ENCODE data around the gene FOXP1.

Gene FOXP1

DNA sequence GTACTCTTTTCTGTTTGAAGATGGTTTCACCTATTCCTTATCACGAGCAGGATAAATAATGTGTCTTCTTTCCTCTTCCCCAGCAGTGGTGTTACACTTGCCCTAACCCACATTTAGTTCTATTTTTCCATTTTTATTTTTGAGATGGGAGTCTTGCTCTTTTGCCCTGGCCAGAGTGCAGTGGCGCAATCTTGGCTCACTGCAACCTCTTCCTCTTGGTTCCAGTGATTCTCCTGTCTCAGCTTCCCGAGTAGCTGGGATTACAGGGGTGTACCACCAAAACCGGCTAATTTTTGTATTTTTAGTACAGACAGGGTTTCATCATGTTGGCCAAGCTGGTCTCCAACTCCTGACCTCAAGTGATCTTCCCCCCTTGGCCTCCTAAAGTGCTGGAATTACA, 372.4 kb downstream of the FOXP1 start:
- DNase-seq (ENCODE audit: extremely low spot score, insufficient read length, low read depth): no peak
- FAIRE-seq: no peak

DNA sequence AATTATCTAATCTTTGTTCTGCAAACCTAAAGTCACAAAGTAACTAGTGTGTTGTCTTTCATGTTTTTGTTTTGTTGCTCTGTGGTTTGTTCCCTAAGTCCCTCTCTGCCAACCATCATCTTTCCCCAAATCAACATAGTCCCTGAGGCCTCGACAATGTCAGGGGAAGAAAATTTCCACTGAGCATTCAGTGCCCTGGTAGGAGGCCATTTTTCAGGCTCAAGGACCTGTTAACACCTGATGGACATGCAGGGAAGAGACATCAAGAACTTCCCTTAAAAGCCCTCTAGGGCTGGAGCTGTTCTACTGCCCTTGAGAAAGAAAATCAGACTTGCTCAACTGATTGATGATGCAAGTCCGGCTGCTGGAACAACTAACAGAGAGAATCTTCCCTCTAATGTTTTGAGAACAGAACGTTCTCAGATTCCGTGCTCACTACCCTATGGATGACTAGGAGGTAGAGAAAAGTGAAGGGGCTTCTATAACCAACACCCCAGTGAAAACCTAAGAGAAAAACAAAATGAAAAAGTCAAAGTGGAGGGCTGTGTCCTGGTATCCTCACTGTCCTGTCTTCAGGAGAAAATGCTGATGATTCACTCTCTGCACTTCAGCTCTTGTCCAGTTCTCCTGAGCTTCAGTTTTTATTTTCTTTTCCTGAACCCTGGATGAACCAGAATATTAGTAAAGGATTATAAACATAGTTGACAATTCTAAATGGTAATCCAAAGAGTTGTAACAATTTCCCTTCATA, 373.1 kb downstream of the FOXP1 start:
- DNase-seq (ENCODE audit: extremely low spot score, insufficient read length, low read depth): no peak
- no peak for FAIRE-seq

DNA sequence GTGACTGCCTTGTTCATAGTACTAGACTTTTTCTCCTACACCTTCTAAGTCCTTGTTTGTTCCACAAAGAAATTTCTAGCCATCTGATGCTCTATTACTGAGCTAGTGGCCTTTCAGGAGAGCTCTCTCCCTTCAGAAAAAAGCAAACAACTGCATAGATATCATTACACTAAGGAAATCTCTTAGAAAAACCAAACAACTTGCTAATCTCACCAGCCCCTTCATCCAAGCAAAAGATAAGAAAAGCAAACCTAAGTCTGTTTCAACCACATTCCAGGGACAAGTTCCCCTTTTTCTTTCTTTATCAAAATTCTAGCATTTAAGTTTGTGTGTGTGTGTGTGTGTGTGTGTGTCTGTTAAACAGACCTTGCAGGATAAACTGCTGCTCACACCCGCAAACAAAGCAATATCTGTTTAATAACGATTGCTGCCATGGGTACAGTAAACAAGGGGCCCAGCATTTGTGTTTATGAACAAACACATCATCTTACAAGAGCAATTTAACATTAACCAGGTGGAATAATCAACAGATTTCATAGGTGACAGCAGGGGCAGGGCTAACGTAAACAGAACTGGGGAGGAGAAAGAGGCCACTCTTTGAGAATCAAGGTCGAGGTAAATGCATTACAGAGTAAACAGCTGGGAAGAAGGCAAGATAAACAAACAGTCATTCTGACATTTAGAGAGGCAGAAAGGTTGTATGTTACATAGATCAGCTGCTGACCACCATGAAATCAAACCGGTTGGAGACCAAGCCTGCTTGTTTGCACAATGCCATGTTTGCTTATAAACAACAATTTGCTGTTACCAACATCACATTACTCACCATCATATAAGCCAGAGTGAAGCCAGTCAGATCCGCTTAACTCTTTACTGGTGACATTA, 375.1 kb downstream of the FOXP1 start:
- FAIRE-seq: no peak
- DNase-seq (ENCODE audit: extremely low spot score, insufficient read length, low read depth): no peak

DNA sequence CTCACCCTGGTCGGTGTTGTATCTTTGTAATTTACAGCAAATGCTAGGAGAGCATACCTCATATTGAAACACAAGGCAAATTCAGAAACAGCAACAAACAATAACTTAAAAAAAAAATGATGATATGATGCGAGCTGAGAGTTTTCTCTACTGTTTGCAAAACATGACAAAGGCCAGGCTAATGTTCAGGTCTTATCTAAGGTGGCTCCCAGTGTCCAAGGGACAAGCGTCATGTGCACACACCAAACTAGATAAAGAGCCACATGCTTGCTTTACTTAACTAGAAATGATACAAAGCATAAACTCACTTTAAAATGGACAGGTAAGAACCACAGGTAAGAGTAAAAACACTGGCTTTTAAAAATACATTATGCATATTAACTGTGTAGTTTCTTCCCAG, 375.9 kb downstream of the FOXP1 start:
- FAIRE-seq: no peak
- DNase-seq (ENCODE audit: extremely low spot score, insufficient read length, low read depth): no peak

DNA sequence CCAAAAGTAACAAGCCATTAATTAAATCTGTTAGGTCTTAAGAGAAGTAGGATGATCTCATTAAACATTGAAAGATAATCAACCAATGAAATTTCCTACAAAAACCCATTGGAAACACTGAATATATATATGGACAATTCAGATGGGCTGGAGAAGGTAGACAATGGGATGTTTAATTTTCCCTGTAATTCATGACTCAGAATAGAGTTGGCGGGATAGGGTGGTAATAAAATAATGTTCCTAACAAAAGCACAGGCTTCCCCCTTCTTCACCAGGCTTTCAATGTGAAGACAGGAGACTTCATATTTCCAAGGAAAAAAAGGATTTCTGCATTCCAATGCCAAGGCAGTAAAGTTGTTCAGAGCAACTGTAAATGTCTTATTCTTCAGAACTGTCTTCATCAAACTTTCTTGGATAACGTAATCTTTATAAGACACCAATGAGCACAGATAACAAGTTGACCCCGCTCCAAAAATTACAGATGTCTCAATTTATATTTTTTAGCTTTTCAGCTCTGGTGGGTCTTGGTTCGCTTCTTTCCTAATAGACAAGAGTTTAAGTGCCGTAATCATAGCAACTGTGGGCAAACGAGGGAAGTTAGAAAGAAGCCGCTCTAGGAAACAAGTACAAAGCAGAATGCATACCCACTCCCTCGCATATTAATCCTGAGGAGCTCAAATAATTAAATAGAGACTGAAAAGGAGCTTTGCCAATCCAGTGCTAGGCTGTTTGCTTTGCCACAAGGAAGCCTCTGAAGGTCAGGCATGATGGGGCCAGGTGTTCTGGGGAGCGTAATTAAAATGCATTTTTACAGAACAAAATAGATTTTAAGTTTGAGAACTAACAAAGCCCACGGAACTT, 377.0 kb downstream of the FOXP1 start:
- DNase-seq (ENCODE audit: extremely low spot score, insufficient read length, low read depth) (no peak), FAIRE-seq (no peak)

DNA sequence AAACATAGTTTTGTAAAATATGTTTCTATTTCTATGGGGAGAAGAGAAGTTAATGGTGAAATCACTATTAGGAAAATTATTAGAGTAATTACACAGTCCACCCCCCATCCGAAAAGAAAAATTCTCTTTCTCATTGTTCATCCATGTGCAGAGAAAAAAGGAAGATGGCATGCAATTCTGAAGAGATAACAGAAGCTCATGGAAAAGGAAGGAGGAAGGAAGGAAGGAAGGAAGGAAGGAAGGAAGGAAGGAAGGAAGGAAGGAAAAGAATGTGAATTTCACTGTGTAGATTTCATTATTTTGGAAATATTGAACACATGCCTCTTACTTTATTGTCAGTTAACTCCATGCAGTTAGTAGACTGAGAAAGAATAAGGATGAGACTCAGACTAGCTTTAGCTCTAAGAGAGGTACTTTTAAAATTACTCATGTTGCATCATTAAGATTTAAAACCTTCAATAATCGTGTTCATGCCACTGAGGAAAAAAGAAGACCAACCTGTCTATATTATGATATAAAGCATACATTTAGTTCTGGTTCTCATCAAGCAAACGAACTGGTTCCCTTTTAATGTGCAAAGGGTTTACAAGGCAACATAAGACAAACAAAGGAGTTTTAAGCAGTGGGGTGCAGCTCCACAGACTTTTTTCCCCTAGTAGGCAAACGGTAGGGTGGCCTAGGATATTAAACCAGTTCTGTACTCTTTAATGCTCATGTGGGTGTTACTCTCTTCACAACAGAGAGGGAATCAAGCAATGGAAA, 379.6 kb downstream of the FOXP1 start:
- DNase-seq (ENCODE audit: extremely low spot score, insufficient read length, low read depth): no peak
- no peak for FAIRE-seq

DNA sequence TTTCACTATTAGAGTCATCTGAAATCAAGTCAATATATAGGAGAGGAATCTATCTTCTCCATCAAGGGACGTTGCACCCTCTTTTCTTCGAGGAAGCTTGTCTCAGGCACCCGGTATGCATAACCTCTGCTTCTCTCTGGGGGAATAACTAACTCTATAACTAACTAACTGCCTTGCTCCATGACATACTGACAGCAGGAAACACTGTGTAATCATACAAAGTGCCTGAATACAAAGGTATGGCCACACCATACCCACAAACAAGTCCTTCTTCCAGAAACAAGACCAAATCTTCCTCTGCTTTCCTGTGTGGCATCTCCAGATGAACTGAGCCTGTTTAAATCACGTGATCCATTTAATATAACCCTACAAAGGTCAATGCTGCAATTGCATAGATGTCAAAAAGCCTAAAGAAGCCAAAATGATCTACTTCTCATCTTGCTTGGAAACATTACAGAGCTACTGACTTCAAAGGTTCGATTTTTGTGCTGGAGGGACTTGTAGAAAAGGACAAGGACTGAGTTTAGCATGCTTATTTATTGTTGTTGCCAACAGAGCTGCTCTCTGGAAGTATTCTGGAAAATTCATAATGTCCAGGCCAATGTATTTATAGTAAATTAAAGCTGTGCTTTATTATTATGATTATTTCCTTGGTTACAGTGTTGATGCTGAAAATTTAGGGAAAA, 380.5 kb downstream of the FOXP1 start:
- DNase-seq (ENCODE audit: extremely low spot score, insufficient read length, low read depth) (no peak), FAIRE-seq (no peak)

DNA sequence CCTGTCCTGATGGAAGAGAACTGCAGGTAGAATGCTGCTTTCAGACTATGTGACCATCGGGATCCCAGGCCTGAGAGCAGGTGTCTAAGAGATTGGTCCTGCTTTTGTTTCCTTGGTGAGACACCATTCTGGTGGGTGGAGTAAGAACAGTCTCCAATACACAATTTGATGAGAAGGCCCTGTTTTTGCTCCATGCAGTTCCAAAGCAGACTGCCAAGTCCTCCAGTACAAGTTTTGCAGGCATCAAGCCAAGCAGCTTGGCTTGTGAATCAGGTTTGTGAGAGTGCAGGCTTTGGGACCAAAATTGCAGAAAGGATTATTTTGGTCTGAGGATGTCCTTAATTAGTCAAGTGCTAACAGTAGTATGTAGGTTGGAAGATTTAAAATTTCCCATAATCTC, 381.6 kb downstream of the FOXP1 start:
- no peak for DNase-seq (ENCODE audit: extremely low spot score, insufficient read length, low read depth)
- no peak for FAIRE-seq

DNA sequence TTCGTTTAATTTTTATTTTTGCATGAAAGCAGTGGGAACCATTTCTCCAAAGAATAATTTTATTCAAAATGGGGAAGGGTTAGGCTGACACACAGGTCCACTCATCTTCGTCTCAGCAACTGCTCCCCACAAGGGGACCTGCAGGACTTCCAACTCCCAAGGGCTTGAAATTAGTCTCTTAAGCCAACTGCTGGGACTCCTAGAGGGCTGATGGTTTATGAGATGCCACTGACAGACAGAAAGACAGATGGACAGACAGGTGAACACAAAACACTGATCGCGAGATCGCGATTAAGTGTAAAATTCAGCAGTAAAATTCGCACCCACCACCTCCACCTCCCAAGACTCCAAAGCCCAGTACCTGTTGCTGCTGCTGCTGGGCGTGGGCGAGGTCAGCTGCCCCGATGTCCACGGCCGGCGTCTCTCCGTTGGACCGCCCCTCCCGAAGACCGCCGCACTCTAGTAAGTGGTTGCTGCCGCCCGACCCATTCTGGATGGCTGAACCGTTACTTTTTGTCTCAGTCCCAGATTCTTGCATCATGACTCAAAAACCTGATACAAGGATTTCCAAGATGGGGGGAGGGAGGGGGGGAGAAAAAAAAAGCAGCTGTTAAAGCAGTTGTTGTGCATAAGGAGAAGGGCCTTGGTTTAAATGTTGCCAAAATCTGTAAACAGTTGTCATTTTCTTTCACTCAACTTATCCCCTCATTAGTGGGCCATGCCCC, 385.5 kb downstream of the FOXP1 start:
- FAIRE-seq (no peak), DNase-seq (ENCODE audit: extremely low spot score, insufficient read length, low read depth) (no peak)

DNA sequence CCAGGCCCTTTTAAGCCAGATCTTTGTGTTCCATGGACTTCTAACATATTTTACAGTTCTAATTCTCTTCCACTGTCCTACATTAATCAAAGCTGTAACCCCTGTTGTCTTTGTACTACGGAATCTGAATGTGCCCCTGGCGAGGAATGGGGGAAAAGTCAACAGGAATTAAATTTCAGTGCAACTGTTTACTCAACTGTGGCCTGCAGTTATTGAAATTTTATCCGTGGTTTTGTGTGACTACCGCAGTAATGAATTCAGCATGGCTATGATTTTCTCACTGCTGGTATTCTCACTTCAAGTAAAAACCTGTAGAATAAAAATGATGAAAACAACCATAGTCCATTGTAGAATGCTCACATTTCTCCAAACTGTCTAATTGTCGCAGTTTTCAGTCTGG, 388.0 kb downstream of the FOXP1 start:
- no peak for FAIRE-seq
- no peak for DNase-seq (ENCODE audit: extremely low spot score, insufficient read length, low read depth)

DNA sequence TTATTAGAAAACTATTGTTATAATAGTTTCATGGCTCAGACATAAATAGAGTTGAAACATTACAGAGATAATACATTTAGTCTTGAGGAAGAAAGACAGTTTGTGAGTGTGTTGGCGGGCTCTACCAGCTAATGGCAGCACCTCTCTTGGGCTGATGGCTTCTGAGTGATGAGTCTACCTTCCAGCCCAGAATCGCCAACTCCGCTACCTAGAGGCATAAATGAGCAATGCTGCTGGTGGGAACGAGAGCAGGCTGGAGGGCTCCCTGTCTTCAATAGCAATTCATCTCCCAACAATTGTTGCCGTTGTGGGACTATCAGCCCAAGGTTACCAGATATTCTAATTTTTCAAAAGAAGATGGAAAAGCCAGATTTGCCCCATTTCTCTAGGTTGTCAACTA, 388.7 kb downstream of the FOXP1 start:
- FAIRE-seq: no peak
- DNase-seq (ENCODE audit: extremely low spot score, insufficient read length, low read depth): no peak

DNA sequence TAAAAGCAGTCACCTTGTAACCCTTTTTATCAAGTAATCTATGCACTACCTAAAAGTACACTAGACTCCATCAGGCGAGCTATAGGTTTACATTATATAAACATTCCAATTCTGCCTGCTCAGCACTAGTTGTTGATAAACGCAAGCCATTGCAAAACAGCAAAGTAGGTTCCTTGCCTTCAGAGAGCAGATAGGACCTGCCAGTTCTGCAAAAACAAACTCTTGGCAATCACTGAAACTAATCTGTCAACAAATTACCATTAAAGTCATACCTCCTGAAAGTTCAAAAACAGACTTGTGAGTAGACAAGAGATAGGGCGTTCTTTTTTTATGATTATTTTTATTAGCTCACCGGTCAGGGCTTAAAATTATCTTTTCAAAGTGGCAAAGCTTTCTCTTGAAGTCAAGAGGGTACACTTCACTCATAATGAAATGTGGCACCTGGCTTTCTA, 392.5 kb downstream of the FOXP1 start:
- DNase-seq (ENCODE audit: extremely low spot score, insufficient read length, low read depth) (no peak), FAIRE-seq (no peak)

DNA sequence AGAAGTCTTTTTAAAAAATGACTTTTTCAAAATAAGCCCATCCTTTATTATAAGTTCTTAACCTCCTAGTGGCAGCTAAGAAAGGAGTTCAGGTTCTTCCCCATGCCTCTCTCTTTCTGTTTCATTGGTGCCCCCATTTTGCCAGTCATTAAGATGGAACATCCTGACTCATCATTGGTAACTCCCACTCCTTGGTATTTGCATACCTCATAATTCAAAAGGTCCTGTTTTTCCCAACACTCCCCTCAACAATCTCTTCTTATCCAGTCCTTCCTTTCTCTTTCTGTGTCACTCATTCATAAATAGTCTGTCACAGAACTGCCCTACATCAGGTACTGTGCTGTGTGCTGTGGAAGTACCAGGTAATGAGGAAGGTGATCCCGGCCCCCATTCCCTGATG, 394.0 kb downstream of the FOXP1 start:
- FAIRE-seq: no peak

DNA sequence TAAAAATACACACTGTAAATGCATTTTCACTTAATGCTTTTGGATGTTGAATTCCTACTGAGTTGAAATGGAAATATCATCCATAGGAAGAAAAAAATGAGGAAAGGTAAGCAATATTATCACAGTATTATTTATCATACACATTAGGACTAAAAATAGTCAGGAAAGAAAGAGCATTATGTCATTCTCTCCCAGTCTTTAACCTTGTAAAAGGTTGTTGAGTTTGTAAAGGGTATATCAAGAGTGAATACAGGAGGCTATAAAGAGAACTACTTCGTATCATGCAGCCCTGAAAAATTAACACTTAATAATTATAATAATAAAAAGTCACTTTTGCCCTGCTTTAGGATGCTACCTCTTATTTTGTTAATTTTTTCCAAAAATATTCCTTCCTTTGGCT, 395.8 kb downstream of the FOXP1 start:
- DNase-seq (ENCODE audit: extremely low spot score, insufficient read length, low read depth): no peak
- FAIRE-seq: no peak

More for the DNA sequence above, 394.0 kb downstream of the FOXP1 start:
- DNase-seq (ENCODE audit: extremely low spot score, insufficient read length, low read depth): no peak

DNA sequence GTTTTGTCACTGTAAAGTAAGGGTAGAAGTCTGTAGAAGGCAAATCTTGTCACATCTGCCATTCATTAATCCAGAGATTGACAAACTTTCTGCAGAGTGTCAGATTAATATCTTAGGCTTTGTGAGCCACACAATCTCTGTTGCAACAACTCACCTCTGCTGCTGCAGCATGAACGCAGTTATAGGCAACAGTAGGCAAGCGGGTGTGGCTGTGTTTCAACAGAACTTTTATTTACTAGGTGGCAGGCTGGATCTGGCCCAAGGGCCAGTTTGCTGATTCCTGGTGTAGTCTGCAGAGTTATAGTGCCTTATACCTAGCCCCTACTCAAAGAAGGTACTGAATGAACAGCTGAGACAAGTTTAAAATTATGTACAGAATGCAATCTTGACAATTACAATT, 396.7 kb downstream of the FOXP1 start:
- no peak for DNase-seq (ENCODE audit: extremely low spot score, insufficient read length, low read depth)
- no peak for FAIRE-seq

DNA sequence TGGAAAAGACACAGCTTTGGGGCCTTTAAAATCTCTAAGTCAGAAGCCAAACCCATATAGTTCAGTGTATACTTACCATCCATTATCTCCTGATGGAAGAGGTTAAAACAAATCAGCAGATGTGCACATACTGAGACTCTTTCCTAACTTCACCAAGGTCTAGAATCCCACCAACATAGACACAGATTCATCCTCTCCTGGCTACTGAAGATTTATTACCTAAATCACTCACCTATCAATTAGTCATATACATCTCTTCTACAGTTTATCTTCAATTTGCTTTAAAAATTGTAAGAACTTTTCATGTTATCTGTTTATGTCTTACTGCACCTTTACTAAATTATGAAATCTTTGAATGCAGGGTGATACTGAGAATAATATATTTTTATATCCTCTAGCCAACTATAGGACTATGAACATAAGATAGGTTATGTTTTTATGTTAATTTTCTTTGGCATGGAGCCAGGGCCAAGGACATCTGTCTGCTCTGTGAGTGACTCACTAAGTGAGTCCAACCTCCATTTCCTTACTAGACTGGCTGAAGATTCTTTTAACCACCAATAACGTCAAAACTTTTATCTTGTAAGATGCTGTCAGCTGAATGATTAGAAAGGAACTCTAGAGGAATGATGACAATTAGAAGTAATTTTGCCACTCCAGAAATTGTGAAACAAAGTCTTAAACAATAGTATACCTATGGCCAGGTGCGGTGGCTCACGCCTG, 397.6 kb downstream of the FOXP1 start:
- no peak for DNase-seq (ENCODE audit: extremely low spot score, insufficient read length, low read depth)
- no peak for FAIRE-seq

DNA sequence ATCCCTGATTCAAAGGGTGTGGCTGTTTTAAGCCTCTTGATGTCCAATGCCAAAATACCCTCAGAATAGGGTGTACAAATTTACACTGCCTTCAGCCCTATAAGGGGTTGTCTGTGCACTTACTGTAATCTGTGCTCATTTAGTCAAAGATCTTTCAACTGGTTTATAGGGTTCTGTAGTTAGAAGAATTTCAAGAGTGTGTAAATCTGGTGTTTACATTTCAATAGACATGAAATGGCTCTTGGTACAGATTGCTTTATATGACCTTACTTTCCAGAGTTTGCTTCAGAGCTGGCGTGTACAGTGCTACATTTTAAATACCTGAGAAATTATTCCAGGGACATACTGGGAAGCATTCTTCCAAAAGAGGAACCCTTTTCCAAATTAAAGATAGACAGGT, 399.3 kb downstream of the FOXP1 start:
- DNase-seq (ENCODE audit: extremely low spot score, insufficient read length, low read depth) (no peak), FAIRE-seq (no peak)

DNA sequence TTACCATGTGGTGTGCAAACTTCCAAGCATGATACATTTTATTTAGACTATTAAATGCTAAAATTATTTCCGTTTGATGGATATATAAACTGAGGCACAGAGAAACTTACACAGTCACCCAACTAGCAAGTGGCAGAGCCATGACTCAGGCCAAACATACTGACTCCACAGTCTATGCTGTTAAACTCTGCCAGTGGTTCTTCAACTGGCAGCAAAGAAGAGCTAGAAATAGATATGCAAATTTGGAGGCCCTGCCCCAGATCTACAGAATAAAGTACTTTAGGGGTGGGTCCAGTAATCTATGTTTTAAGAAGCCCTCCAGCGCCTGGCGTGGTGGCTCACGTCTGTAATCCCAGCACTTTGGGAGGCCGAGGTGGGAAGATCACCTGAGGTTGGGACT, 400.0 kb downstream of the FOXP1 start:
- FAIRE-seq (no peak), DNase-seq (ENCODE audit: extremely low spot score, insufficient read length, low read depth) (no peak)

All from GM18507 (cell line).